HG03571 (cell line): ENCODE measurements around the gene NLGN1.

ENCODE experiments used
- ATAC-seq: cut with Tn5 transposase; IDR thresholded peaks from one replicate; pipeline ENCODE4 v1.9.1; 2021; ENCODE audit not compliant: unreplicated experiment

Gene NLGN1

DNA sequence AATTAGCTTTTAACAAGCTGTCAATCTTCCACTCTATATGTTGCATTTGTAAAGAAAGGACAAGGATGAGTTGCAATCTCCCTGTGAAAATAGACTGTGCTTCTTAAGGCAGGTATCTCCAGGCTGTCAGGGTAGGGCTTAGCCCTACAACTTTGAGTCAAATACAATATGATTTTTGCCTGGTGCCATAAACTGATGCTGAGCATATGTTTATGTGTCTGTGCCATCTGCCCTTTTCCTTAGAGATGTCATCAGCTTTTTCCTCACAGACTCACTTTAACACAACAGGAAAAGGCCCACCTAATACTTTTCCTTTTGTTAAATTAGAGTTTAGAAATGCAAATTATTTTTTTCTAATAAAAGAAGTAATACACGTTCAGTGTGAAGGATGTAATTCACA lies 548.3 kb downstream of the NLGN1 start:
- no peak for ATAC-seq

DNA sequence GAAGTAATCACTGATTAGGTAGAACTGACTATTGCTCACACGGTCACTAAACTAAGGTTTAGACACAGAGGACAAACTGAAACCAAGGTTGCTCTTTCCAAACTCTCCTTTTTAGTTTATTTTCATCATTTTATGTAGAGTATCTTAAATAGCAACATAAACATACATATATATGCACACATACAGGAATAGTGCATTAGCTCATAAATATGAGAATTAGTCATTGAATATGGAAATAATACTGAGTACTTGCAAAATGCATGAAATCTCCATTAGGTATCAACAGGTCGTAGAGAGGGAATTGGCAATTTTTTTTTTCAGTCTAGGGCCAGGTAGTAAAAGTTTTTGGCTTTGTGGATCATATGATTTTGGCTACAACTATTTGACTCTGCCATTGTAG lies 557.1 kb downstream of the NLGN1 start:
- ATAC-seq: no peak

DNA sequence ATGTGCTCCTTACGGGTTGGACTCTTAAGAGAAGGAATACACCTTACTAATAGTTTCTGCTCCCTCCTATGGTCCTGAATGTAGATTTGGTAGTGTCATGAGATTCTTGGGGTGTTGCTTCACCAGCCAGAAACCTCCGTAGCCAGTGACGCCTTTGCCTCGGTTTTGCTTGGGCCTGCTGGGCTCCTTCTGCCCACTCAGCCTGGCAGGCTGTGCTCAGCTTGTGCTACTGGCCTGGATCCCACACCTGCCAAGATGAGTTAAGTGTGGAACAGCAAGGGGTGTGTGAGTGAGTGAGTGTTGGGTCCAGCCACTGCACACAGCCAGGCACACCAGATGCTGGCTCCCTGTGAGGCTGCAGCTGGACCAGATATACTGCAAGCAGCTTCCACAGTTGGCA lies 560.1 kb downstream of the NLGN1 start:
- no peak for ATAC-seq

DNA sequence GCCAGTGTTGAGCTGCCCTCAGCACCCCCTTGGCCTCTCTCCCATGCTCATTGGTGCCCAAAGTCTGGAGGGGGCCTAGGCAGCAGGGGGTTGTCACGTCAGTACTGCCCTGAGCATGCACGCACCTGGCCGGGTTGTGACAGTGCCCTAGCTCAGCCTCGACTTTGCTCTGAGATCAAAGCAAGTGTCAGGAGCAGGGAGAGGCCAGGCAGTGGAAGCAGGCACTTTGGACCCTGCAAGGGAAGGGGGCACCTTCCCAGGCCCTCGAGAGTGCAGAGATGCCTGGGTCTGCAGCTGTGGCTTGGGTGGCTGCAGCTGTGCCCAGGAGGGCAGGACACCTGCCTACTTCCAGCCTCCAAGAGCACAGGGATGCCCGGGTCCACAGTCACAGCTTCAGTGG lies 561.3 kb downstream of the NLGN1 start:
- ATAC-seq: no peak

GRCh38 chr3:173970281-173970680 lies 572.7 kb downstream of the NLGN1 start:
- no peak for ATAC-seq

DNA sequence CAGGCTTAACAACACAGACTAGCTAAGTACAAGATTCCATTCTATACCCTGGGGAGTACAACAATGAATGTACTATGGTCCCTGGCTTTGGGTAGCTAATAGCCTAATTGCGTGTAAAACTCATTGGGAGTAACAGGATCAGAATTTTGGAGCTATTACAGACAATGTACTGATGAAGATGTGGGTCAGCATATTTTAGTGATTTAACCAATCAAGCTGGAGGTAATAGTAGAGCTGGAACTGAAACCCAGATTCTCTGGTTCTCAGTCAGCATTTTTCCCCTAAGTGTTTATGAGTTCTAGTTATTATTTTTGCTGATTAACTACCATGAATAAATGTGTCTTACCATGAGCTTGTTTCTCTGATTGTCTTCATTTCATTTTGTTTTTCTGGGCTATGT lies 578.7 kb downstream of the NLGN1 start:
- no peak for ATAC-seq

- no peak for ATAC-seq
These were observed 580.2 kb downstream of the NLGN1 start for GRCh38 chr3:173977747-173978146.

DNA sequence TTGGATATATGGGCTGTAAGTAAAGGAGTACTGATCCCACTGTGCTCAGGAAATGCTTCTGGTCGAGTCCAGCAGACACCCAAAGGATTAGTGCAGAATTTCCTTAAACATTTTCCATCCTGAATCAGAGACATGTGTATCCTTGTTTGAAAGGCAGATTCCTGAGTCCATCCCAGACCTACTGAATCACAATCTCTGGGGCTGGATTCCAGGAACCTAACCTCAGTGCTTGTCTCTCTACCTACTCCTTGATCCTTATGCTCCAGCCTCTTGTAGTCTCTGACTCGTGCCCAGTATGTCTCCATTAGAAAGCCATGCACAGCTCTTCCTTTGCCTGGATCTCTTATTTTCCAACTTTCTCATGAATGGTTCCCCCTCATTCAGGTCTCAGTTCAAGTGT lies 585.8 kb downstream of the NLGN1 start:
- no peak for ATAC-seq

GRCh38 chr3:173986861-173987410 lies 589.4 kb downstream of the NLGN1 start:
- no peak for ATAC-seq

DNA sequence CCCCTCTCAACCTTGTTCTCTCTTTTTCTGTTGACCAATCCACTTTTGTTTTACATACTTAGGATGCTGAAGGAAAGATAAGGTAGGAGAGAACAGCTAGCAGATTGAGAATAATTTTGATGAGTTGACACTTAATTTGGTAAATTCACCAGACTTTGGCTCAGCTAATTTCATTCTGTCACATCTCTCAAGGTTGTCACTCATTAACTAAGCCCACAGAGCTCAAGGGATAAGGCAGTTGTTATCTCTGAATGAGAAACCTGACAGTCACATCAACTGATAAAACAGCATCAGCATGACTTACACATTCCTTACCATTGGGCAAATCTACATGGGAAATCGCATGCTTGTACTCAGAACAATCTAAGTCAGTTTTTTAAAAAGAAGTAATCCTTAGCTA lies 591.4 kb downstream of the NLGN1 start:
- no peak for ATAC-seq

GRCh38 chr3:173992416-173992815 lies 594.9 kb downstream of the NLGN1 start:
- no peak for ATAC-seq

DNA sequence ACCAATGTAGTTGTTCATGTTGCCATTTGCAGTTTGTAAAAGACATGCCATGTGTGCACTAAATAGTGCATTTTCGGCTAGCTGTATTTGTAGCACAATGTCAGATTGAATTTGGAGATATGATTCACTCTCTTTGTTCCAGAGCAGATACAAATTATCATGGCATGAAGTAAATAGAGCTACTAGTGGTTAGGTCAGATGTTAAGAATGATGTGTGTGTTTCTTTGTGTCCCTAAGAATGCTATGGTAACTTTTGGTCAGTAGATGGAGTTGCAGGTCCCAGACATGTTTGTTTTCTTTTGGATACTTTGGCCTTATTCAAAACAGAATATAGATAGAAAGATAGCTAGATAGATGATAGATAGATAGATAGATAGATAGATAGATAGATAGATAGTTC lies 595.8 kb downstream of the NLGN1 start:
- no peak for ATAC-seq

DNA sequence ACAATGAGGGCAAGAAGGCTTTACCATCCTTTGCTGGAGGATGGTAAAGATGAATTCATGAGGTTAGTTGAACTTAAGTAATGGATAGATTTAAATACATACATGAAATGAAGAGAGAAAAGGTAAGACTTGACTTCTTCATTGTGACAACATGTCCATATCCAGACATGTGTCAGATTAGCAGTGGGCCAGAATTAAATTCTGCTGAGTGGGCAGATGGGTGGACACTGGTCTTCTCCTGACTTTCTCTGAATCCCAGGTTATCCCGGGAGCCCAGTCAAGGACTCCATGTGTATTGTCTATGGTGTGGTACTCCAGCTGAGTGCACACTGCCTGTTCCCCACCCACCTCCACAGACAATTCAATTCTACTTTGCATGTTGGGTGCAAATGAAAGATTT lies 603.1 kb downstream of the NLGN1 start:
- ATAC-seq: no peak

GRCh38 chr3:174002543-174002942 lies 605.0 kb downstream of the NLGN1 start:
- ATAC-seq: no peak

DNA sequence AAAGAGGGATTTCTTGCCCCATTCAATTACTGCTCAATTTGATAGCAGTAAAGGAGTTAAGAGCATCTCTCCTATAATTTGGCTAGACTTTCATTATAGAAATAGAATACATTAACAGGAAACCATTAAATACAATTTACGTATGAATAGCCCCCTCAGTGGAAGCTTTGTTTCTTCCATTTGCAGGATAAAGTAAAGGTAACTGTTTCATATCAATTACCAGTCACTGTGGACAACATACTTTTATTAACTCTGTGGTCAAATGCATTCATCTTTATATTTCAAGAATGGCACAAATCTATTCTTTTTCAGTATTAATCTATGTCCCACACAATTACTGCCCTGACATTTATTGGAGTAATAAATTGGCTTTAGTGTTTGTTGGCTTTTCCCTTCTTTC lies 613.4 kb downstream of the NLGN1 start:
- ATAC-seq: no peak

GRCh38 chr3:174016186-174016585 lies 618.6 kb downstream of the NLGN1 start:
- ATAC-seq: no peak

GRCh38 chr3:174020156-174020555 lies 622.6 kb downstream of the NLGN1 start:
- no peak for ATAC-seq

DNA sequence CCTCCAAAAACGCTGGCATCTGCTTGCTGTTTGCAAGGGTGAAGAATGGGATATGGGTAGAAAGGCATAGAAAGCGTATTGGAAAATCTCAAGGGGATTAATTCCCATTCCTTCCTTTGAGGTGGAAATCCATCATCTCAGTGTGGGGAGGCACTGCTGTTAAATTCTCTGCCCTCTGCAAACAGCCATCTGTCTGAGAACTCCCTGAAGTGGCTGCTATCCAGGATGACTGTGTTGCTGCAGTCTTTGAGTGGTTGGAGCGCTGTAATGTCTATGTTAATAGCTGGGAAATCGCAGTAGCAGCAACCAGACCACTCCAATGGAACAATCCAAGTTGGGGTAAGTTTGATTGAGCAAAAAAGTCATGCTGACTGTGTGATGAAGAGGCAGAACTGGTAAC lies 625.9 kb downstream of the NLGN1 start:
- no peak for ATAC-seq

DNA sequence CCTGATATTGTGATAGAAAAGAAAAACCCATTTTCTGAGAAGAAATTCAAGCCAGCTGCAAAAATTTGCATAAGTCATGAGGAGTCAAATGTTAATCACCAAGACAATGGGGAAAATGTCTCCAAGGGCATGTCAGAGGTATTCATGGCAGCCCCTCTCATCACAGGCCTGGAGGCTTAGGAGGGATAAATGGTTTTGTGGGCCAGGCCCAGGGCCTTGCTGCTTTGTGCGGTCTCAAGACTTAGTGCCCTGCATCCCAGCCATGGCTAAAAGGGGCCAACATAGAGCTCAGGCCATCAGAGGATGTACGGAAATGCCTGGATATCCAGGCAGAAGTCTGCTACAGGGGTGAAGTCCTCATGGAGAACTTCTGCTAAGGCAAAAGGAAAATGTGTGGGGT lies 631.1 kb downstream of the NLGN1 start:
- ATAC-seq: no peak

- no peak for ATAC-seq
These were observed 637.9 kb downstream of the NLGN1 start for GRCh38 chr3:174035328-174035886.

DNA sequence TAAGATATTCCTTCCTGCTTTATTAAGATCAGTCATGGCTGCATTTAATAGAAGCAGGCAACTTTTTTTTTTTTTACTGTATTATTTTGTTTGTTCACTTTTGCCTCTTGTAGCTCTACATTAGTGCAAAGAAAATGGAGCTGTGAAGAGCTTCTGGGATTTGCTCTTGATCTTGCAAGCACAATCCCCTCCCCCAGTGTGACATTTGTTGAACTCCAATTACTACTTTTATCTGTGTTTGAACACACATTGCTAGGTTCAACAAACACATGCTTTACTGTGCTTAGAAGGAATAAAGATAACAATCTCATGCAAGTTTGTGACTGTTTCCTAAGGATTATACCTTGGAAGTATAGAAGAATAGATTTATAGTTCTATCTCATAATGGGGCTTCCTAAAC lies 648.8 kb downstream of the NLGN1 start:
- ATAC-seq: no peak

DNA sequence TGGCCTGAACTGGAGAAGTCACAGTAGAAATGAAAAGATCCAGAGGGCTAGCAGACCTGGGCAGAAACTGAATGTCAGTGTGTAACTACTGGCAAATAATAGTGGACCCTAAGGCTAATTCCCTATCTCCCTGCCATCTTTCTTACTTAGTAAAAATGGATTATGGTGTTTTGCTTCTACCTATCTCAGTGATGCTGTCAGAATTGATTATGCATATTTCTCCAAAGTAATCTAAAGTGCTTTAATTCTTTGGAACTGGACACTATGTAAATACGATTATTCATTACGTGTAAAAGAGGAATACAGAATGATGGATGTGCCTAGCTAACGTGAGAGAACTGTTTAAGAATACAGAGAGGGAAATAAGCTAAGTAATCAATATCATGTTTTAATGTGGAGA lies 651.9 kb downstream of the NLGN1 start:
- no peak for ATAC-seq

- ATAC-seq: no peak
These were observed 653.6 kb downstream of the NLGN1 start for GRCh38 chr3:174051191-174051590.
